Activated CD8-positive, alpha-beta memory T cell treated with anti-CD3 and anti-CD28 coated beads, Interleukin-2, amount 10 ng/mL, durations not matched to agents 7 days and 5 days (primary cell): Measurements from ENCODE around the gene KIAA0040. TPM values are rescaled to one million over a fixed set of nuclear protein-coding genes. Genes with fewer than 3 reads are reported as not detected.

ENCODE experiments used
- ATAC-seq: fragments of 150-1000 bp; cut with Tn5 transposase; one replicate; pipeline ENCODE4 v1.10.0; 2021; ENCODE audit warnings: moderate library complexity
- CTCF ChIA-PET: fragments of 350-600 bp; sonication (Branson Sonifier 250); formaldehyde crosslinking; loops from one replicate; lab custom pipeline; 2021; ENCODE audit warnings: antibody characterized with exemption; lab: Charles Lee
- DNase-seq: peaks from one replicate; pipeline ENCODE4 v3.0.0-alpha.2; 2020
- H3K27ac Mint-ChIP-seq: one replicate; pipeline ENCODE4 v1.8.0; 2021; ENCODE audit warnings: mild to moderate bottlenecking, mixed read lengths
- H3K27me3 Mint-ChIP-seq: one replicate; pipeline ENCODE4 v1.8.0; 2021; ENCODE audit warnings: mixed read lengths
- H3K36me3 Mint-ChIP-seq: one replicate; pipeline ENCODE4 v1.8.0; 2021; ENCODE audit warnings: mild to moderate bottlenecking, mixed read lengths
- H3K4me1 Mint-ChIP-seq: one replicate; pipeline ENCODE4 v1.8.0; 2021; ENCODE audit warnings: mixed read lengths
- H3K4me3 Mint-ChIP-seq: one replicate; pipeline ENCODE4 v1.8.0; 2021; ENCODE audit warnings: mild to moderate bottlenecking, moderate library complexity, mixed read lengths
- H3K9me3 Mint-ChIP-seq: one replicate; pipeline ENCODE4 v1.8.0; 2022; ENCODE audit warnings: low read depth, mixed read lengths
- total RNA-seq, 2 experiments: library from RNA; stranded (reverse); gene quantifications; one replicate each; pipeline ENCODE4 v1.2.3, GENCODE V29; 2021

Gene KIAA0040
- total RNA-seq, 2 experiments from 2014 or later: 54.8 to 64.3 TPM

DNA sequence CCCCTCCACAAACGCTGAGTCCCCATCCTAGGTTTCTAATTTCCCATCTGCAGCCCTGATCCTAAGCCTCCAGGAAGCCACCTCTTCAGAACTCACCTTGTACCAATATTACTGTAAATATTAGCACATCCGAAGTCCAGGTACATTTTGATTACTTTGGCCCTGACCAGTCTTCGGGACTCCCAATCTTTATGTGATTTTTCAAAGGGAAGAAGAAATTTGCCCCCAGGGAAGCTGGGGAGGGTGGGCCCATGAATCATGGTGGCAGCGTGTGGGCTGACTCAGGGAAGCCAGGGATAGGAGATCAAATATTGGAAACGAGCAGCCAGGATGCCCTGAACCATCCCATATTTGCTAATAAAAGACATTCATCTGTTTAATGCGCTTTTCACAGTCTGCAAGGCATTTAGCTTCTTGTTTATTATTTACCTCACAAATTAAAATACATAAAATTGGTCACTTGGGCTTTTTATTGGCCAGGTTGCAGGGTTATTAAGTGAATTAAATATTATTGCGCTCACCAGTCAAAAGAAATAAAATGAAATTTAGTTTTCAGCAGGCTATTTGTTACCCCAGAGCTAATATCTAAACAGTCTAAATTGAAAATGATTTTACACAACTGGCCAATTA lies 46.6 kb downstream of the KIAA0040 start:
- no peak for DNase-seq
- H3K36me3 Mint-ChIP-seq: no peaks in the 10 kb centered on the region
- no peaks in the 10 kb centered on the region for H3K9me3 Mint-ChIP-seq
- H3K27ac Mint-ChIP-seq: no peak overlapping the region
- CTCF ChIA-PET: interaction anchor here (0.6 to 11.1 kb wide), 25 partner anchors 9 to 678 kb away, joined by 3 to 269 read pairs (median 4); no protein-coding TSS in a partner anchor
- H3K27me3 Mint-ChIP-seq: peaks cover 27% of the 10 kb centered on the region
- H3K4me1 Mint-ChIP-seq: peaks cover 9% of the 10 kb centered on the region
- no peak for ATAC-seq
- H3K4me3 Mint-ChIP-seq: no peak overlapping the region

DNA sequence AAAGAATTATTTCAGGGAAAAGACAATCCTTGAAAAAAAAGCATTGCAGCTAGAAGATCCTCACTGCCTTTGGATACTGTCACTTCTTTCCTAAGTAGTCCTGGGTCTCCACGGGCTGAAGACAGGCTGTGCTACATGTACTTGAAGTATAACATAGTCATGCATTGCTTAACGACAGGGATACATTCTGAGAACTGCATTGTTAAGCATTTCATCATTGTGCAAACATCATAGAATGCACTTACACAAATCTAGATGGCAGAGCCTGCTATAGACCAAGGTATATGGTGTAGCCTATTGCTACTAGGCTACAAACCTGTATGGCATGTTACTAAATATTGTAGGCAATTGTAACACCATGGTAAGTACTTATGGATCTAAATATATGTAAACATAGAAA lies 54.0 kb downstream of the KIAA0040 start:
- CTCF ChIA-PET: interaction anchor here (5.4 kb wide), 1 partner anchor 13 kb away, joined by 43 read pairs; no protein-coding TSS in a partner anchor

DNA sequence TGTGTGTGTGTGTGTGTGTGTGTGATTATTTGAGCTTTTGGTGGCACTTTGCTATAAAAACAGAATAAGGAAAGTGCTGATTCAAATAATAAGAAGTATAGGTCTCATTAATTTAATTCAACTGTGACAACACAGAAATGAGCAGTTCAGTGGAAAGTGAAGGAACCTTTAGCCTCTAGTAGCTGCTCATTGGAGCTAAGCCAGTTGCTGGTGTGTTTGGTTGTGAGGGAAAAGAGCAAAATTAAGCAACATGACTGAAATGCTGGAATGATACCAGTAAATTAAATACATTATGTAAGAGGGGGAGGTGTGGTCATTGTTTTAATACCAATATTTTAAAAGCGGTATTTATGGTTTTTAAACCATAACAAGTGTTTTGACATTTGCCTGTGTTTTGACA lies 55.2 kb downstream of the KIAA0040 start:
- Mint-ChIP-seq H3K36me3 (no peaks in the 10 kb centered on the region), H3K27ac (no peak overlapping the region), H3K4me1 (peaks cover 15% of the 10 kb centered on the region), H3K4me3 (no peak overlapping the region), H3K9me3 (no peaks in the 10 kb centered on the region), H3K27me3 (peaks cover 31% of the 10 kb centered on the region)
- CTCF ChIA-PET: interaction anchor here (1.2 kb wide), 1 partner anchor 9 kb away, joined by 3 read pairs; no protein-coding TSS in a partner anchor
- DNase-seq (no peak), ATAC-seq (no peak)

More for the DNA sequence above, 54.0 kb downstream of the KIAA0040 start:
- Mint-ChIP-seq H3K4me3 (no peak overlapping the region), H3K9me3 (no peaks in the 10 kb centered on the region), H3K27me3 (peaks cover 25% of the 10 kb centered on the region), H3K4me1 (peaks cover 15% of the 10 kb centered on the region), H3K27ac (no peak overlapping the region), H3K36me3 (no peaks in the 10 kb centered on the region)
- DNase-seq: no peak
- ATAC-seq: no peak

DNA sequence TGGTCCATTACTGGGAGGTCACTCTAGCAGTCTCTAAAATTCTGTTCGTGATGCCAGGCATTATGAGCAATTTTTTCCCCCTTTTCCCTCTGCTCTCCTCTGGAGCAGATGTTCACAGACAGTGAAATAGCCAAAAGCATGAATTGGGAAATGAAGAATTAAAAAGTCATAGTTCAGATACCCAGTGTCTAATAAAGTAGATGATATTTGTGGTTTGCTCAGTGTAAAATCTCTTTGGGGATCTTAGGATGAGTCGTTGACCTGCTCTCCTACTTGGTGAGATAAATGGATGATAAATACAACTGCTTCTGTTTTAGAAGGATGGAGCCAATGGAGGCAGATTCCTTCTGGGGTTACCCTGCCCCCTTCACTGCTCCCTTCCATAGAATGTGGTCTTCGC lies 56.3 kb downstream of the KIAA0040 start:
- H3K4me1 Mint-ChIP-seq: peaks cover 6% of the 10 kb centered on the region
- H3K4me3 Mint-ChIP-seq: no peak overlapping the region
- peaks cover 34% of the 10 kb centered on the region for H3K27me3 Mint-ChIP-seq
- DNase-seq: no peak
- no peaks in the 10 kb centered on the region for H3K9me3 Mint-ChIP-seq
- no peaks in the 10 kb centered on the region for H3K36me3 Mint-ChIP-seq
- ATAC-seq: no peak
- H3K27ac Mint-ChIP-seq: no peak overlapping the region
- CTCF ChIA-PET: interaction anchor here (2.9 kb wide), 1 partner anchor 11 kb away, joined by 12 read pairs; no protein-coding TSS in a partner anchor

DNA sequence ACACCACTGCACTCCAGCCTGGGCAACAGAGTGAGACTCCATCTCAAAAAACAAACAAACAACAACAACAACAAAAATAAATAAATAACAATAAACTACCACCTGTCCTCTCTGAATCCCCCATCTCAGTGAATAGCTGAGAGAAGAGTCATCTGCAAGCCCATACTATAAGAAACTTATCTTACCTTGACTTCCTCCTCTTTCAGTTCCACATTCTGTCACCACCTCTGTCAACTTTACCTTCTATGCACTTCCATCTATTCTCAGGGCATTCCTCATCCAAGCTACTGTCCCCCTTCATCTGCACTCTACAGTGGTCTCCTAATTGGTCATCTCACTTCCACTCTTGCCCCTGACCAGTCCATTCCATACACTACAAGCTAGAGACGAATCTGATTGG lies 58.1 kb downstream of the KIAA0040 start:
- Mint-ChIP-seq H3K27ac (no peak overlapping the region), H3K27me3 (peaks cover 34% of the 10 kb centered on the region), H3K36me3 (no peaks in the 10 kb centered on the region), H3K4me1 (peaks cover 6% of the 10 kb centered on the region), H3K9me3 (no peaks in the 10 kb centered on the region), H3K4me3 (no peak overlapping the region)
- DNase-seq (no peak), ATAC-seq (no peak)
- CTCF ChIA-PET: interaction anchor here (1.3 to 2.9 kb wide), 4 partner anchors 9 to 105 kb away, joined by 3 to 12 read pairs (median 8); no protein-coding TSS in a partner anchor

DNA sequence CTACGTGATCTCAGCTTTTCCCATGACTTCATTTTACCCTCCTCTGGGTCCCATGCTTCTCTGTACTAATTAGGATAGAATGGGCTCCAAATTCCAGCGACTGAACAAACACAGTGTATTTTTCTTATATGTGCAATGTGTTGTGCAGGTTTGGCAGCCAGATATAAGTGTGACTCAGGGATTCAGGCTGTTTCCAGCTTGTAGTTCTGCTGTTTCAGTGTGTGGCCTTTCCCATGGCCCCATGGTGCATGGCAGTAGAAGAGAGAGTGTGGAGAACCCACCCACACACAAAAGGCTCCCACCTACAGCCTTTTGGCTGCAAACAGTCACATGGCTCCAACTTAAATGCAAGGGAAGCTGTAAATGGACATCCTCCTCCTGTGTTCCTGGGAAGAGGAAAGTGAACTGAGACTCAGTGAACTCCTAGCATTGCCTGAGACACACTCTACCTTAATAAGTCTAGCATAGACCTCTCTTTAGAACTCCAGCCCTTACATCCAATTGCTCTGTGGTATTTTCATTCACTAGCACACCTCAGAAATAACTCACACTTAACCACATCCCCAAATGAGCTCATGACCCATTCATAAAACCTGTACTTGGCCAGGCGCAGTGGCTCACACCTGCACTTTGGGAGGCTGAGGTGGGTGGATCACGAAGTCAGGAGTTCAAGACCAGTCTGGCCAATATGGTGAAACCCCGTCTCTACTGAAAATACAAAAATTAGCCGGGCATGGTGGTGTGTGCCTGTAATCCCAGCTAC lies 58.7 kb downstream of the KIAA0040 start:
- peaks cover 6% of the 10 kb centered on the region for H3K4me1 Mint-ChIP-seq
- no peak overlapping the region for H3K27ac Mint-ChIP-seq
- DNase-seq (peak; percentile 38), ATAC-seq (no peak)
- H3K9me3 Mint-ChIP-seq: no peaks in the 10 kb centered on the region
- H3K27me3 Mint-ChIP-seq: peaks cover 34% of the 10 kb centered on the region
- H3K4me3 Mint-ChIP-seq: no peak overlapping the region
- CTCF ChIA-PET: interaction anchor here (1.3 to 2.9 kb wide), 5 partner anchors 8 to 104 kb away, joined by 3 to 12 read pairs (median 7); no protein-coding TSS in a partner anchor
- no peaks in the 10 kb centered on the region for H3K36me3 Mint-ChIP-seq

DNA sequence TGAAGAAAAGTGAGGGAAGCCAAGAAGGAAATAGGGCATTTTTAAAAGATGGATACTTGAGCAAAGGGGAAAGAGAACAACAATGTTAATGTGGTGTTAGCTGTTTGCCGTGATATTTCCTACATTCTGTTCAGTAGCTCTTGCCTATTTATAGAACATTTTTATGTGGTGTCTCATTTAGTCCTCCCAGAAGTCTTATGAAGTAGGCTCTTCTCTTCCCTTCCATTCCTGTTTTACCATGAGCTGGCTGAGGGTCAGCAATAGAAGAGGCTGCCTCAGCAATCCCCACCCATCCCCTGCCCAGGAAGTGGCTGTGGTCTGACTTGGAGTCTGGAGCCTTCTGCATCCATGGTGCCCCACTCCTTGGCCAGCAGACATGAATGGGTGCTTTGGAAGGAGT lies 60.1 kb downstream of the KIAA0040 start:
- DNase-seq (peak; percentile 15), ATAC-seq (no peak)
- H3K27me3 Mint-ChIP-seq: peaks cover 31% of the 10 kb centered on the region
- no peak overlapping the region for H3K27ac Mint-ChIP-seq
- H3K36me3 Mint-ChIP-seq: no peaks in the 10 kb centered on the region
- CTCF ChIA-PET: interaction anchor here (1.1 to 2.3 kb wide), 2 partner anchors 14 to 20 kb away, joined by 5 to 7 read pairs; no protein-coding TSS in a partner anchor
- peaks cover 6% of the 10 kb centered on the region for H3K4me1 Mint-ChIP-seq
- H3K9me3 Mint-ChIP-seq: no peaks in the 10 kb centered on the region
- H3K4me3 Mint-ChIP-seq: no peak overlapping the region

DNA sequence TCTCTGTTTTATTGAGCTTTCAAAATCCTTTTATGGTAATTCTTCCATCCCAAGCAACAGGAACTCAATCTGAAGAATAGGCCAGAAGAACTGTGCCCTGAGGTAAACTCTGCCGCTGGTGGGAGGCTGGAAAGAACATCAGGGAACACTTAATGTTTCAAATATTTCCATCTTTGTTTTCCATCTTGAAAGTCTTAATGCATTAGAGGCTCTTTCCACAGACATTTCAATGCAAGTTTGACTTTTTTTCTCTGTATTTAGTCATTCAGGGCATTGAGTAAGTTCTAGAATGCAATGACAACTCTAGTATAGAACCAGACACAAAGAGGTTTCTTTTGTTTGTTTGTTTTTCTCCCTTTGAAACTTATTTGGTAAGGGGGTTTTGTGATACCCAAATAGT lies 61.5 kb downstream of the KIAA0040 start:
- Mint-ChIP-seq H3K27me3 (peaks cover 23% of the 10 kb centered on the region), H3K4me1 (peaks cover 6% of the 10 kb centered on the region), H3K36me3 (no peaks in the 10 kb centered on the region), H3K27ac (no peak overlapping the region), H3K9me3 (no peaks in the 10 kb centered on the region), H3K4me3 (no peak overlapping the region)
- DNase-seq (peak; percentile 3), ATAC-seq (no peak)
- CTCF ChIA-PET: interaction anchor here (2.3 kb wide), 1 partner anchor 21 kb away, joined by 7 read pairs; no protein-coding TSS in a partner anchor

DNA sequence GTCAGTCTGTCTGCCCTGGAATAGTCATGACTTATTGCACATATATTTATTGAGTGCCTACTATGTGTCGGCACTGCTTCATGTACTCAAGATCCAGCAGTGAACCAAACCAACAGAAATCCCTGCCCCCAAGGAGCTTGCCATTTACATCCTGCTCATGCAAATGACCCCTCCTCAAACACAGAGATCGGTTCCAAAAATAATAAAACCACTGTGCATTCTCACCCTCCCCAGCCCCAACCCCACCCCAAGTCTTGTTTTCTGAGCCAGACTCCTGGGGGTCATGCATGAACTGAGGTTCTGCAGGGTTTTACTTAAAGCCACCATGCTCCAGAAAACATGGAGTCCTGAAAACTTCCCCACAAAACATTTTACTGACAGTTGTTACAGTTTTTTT lies 61.9 kb downstream of the KIAA0040 start:
- Mint-ChIP-seq H3K4me3 (no peak overlapping the region), H3K4me1 (peaks cover 7% of the 10 kb centered on the region), H3K36me3 (no peaks in the 10 kb centered on the region), H3K27me3 (peaks cover 18% of the 10 kb centered on the region), H3K9me3 (no peaks in the 10 kb centered on the region), H3K27ac (no peak overlapping the region)
- ATAC-seq (no peak), DNase-seq (peak; percentile 12)
- CTCF ChIA-PET: no interaction called here

DNA sequence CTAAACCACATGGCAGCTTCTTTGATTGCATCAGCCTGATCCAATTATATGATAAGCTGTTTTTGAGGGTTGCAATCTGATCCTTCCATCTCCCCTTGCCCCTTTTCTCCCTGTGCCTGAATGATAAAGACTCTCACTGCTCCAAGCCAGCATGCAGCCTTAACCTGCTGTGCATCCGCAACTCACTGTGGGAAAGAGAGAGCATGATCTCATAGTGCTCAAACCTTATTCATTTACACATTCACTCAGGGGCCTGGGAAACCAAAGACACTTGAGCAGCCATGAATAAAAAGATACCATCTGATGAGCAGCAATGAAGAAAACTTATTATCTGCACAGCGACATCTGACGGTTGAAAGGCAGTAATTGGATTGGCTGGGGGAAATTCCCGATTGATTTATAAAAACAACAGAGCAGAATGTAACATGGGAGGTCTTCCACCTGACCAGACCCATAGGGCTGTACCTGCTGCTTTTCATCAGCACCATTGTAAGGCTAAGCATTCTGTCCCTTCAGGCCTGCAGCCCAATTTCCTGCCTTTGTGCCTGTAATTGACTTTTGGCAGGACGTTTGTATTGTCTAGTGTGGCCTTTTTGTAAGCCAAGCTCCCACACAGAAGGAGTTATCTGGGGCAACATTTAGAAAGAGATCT lies 62.5 kb downstream of the KIAA0040 start:
- peak; percentile 7 for DNase-seq
- H3K27me3 Mint-ChIP-seq: peaks cover 15% of the 10 kb centered on the region
- peaks cover 7% of the 10 kb centered on the region for H3K4me1 Mint-ChIP-seq
- no peaks in the 10 kb centered on the region for H3K36me3 Mint-ChIP-seq
- no peak for ATAC-seq
- no peaks in the 10 kb centered on the region for H3K9me3 Mint-ChIP-seq
- CTCF ChIA-PET: no interaction called here
- H3K27ac Mint-ChIP-seq: no peak overlapping the region
- H3K4me3 Mint-ChIP-seq: no peak overlapping the region

DNA sequence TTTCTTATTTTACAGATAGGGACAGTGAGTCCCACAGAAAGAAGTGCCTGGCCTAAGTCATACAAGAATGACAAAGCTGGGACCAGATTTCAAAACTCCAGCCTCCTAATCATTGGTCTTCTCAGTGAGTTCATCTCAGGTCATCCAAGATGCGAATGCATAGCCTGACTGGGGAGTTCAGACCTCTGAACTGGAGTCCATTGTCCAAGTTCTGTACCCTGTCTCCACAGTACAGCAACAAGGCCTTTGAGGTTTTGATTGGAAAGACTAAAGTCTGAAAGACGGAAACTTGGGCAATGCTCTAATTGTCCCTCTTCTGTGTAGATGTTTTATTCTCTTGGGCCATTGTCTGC lies 63.0 kb downstream of the KIAA0040 start:
- H3K4me3 Mint-ChIP-seq: no peak overlapping the region
- H3K4me1 Mint-ChIP-seq: peaks cover 7% of the 10 kb centered on the region
- H3K36me3 Mint-ChIP-seq: no peaks in the 10 kb centered on the region
- no peaks in the 10 kb centered on the region for H3K9me3 Mint-ChIP-seq
- CTCF ChIA-PET: no interaction called here
- H3K27me3 Mint-ChIP-seq: peaks cover 12% of the 10 kb centered on the region
- peak; percentile 18 for DNase-seq
- ATAC-seq: no peak
- H3K27ac Mint-ChIP-seq: no peak overlapping the region

DNA sequence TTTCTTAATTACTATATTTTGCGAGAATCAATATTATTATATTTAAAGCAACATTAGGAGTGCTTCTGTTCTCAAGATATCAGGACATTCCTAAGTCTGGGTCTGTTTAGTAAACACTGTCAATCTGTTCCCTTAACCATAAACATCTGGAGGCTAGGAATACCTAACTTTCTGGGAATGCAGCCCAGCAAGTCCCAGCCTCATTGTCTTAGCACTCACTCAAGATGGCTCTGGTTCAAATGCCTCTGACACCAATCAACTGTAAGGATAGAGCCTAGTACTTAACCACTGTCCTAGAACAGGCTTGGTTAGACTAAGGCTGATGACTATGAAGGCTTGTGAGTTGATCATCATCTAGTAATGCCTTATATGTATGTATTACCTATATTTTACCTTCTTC lies 63.4 kb downstream of the KIAA0040 start:
- CTCF ChIA-PET: no interaction called here
- ATAC-seq (no peak), DNase-seq (peak; percentile 1)
- Mint-ChIP-seq H3K27ac (no peak overlapping the region), H3K36me3 (no peaks in the 10 kb centered on the region), H3K27me3 (peaks cover 10% of the 10 kb centered on the region), H3K9me3 (no peaks in the 10 kb centered on the region), H3K4me3 (no peak overlapping the region), H3K4me1 (peaks cover 5% of the 10 kb centered on the region)

DNA sequence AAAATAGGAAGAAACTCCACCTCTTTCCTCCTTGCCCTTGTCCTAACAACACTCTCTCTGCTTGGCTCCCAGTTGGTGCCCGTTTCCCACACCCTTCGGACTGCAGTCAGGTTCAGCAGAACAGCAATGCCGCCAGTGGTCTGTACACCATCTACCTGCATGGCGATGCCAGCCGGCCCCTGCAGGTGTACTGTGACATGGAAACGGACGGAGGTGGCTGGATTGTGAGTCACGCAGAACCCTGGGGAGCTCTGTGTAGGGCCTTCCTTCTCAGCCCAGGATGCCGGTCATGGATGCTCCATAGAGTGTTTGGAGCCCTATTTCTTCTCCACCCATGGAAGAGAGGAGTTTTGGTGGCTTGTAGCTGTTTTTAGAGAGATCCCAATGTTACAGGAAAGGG lies 64.1 kb downstream of the KIAA0040 start:
- Mint-ChIP-seq H3K4me3 (no peak overlapping the region), H3K4me1 (peaks cover 1% of the 10 kb centered on the region), H3K9me3 (no peaks in the 10 kb centered on the region)

More for the DNA sequence above, 64.1 kb downstream of the KIAA0040 start:
- CTCF ChIA-PET: interaction anchor here (0.6 kb wide), 2 partner anchors 99 to 881 kb away, joined by 3 read pairs; no protein-coding TSS in a partner anchor
- peak; percentile 39 for DNase-seq
- ATAC-seq: no peak
- H3K36me3 Mint-ChIP-seq: no peaks in the 10 kb centered on the region
- no peak overlapping the region for H3K27ac Mint-ChIP-seq
- peaks cover 10% of the 10 kb centered on the region for H3K27me3 Mint-ChIP-seq
